GM23248 (cell line): ENCODE measurements around the gene DEFB113.

Source experiments
- EZH2 ChIP-seq: fragments of 200-600 bp; sonication (generic); IDR thresholded peaks from 2 replicates; pipeline ENCODE4 v1.6.1; 2018; ENCODE audit warnings: antibody characterized with exemption, mild to moderate bottlenecking; ENCODE audit not compliant: insufficient read depth, poor library complexity, severe bottlenecking
- EZH2phosphoT487 ChIP-seq: fragments of 200-600 bp; sonication (generic); IDR thresholded peaks from 2 replicates; pipeline ENCODE4 v1.6.1; 2018; ENCODE audit warnings: antibody characterized with exemption, moderate library complexity, mild to moderate bottlenecking, low read depth; ENCODE audit not compliant: insufficient read depth

GRCh38 chr6:50007819-50008218 lies 38.4 kb upstream of the DEFB113 start:
- TF ChIP-seq EZH2phosphoT487 (no peak), EZH2 (no peak)
